ENCODE measurements around the gene HOXA2.

HOXA2 gene

DNA sequence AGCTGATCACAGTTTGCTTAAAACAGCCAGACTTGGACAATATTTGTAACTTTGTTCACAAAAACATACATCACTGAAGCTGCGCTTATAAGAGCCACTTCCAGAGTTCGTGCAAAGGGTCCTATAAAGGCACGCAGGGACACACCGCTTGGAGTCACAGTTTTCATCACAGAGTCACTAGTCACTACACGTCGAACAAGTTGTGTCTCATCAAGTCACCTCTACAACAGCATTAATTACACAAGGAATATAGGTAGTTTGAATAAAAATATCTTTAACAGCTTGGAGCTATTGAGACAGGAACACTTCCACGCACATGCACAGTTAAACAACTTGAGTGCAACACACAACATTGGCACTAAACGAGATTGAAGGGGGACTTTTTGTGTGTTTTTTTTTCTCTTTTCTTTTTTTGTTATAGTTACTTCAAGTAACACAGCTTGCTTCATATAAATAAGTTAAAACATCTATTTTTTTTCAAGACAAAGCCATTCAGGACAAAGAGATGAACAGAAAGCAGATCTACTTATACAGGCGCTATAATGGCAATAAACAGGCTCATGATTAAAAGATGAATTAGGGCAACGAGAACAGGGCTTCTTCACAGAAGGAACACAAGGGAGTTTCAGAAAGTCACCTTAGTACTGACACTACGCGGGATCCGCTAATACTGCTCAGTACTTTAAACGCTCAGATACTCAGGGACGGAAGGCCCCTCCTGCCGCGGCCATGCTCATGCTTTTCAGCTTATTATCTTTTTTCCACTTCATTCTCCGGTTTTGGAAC lies 38.8 kb upstream of the HOXA2 start:
- no peak for DNase-seq (ENCODE audit: low read depth in 2 of 2)

DNA sequence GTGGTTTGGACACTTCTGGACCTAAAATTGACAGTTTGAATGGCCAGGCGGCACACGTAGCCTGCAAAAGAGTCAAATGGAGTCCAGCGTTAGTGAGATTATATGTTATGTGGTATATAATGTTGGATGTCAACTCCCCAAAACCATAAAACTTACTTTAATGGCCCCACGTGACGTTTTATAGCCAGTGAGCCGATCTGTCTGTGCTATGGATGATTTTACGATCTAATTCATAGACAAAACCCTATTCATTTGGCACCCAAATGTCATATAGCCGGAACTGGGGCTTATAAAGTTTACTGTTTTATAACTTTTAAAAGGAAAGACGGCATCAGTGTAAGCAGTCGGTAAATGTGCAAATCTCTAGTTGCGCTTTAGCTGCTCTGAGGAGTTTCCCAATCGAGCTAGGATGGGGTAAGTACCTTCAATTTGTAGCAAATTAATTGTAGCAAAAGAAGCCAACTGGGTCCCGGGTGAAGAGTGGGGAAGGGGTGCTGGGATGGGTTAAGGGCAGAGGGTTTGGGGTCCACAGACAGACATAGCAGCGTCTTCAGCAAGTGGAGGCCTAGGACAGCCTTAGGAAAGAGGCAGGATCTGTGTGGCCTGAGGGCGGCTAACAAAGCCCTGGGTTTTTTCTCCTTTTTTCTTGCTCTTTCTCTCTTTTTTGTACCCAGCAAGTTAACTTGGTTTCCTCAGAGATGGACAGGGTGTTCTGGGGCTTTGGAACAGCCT lies 37.8 kb upstream of the HOXA2 start:
- no peak for DNase-seq (ENCODE audit: low read depth in 2 of 2)

DNA sequence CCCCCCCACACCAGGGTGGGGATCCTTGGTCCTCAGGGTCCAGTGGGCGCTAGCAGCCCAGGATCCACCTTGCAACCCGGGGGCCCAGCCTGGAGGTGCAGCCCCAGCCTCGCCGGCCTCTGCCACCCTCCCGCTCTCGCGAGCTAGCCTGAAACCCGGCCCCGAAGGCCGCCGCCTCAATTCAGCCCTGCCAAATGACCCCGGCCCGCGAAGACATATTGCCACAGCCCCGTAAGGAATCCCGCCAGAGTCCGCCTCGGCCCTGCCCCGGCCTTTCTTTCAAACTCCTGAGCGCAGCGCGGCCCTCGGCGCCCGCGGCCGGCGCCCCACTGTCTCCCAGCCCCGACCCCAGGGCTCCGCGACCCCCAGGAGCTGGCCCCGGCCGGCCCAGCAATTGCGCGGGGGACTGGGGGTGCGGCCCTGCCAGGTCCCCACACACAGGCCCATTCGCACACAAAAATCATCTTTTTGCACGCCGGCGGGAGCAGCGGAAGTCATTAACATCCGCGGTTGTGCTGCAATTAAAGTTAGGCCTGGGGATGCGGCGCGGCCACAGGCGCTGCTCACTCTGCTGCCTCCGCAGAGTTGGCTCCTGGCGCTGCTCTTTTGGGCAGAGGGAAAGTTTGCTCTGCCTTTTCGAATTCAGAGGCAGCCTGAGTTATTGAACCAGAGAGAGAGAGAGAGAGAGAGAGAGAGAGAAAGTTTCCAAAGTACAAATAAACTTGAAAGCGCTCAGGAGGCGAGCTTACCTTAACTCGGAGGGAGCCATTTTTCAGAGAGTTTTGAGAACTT lies 37.0 kb upstream of the HOXA2 start:
- DNase-seq (ENCODE audit: low read depth in 2 of 2): no peak

DNA sequence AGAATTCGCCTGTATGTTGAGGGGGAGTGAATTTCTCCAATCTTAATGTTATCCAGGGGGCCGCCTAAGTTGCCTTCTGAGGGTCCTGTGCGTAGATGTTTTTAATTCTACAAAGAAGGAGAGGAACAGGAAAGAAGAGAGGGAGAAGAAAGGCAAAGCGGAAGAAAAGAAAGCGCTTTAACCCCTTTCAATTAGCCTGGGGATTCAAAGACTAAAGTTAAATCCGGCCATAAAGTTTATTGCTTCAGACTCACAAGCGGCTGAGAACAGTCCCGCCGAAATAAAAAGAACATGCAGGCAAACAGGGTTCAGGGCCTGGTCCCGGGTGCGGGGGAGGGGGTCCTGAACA lies 36.5 kb upstream of the HOXA2 start:
- DNase-seq (ENCODE audit: low read depth in 2 of 2): no peak

DNA sequence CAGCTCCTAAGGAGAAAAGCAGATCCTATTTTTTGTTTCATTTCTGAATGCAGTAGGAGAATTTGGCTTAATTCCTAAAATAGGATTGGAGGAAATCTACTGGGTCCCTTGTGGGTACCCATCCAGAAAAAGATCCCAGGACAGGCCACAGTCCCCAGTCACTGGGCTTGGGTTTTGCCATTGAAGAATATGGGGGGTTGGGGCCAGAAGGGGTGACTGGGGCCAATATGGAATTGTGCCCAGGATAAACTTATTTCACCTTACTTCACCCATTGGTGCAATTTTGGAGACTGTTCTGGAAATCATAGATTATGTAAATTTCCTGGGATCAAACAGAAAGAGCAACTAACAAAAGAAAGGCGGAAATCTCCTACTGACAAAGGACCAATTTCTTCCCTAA lies 36.0 kb upstream of the HOXA2 start:
- DNase-seq (ENCODE audit: low read depth in 2 of 2): no peak

DNA sequence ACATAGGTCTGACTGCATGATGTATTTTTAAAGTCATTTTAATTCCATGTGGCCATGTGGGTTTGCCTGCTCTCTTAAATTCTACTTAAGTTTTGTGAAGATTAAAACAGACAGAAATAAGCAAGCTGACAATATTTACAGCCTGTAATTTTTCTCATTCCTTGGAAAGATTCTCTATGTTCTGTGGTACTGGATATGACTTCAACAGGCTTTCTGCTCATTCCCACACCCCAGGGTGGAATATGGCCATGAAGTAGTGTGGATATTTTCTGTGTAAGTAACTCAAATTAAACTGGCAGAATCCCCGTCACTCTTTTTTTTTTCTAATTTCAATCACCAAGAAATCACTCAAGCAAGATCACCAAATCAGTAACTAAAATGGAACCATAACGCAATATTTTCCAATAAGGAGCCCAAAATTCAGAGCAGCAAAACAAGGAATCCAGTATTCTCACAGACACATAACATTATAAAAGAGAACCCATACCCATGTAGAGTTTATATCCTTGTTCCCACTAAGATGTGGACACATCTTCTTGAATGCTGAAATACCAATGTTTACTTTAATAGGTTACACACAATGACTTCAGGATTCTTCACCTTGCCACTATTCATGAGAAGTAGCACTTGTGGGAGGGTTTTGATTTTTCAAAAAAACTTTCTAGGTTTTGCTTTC lies 35.3 kb upstream of the HOXA2 start:
- no peak for DNase-seq (ENCODE audit: low read depth in 2 of 2)

DNA sequence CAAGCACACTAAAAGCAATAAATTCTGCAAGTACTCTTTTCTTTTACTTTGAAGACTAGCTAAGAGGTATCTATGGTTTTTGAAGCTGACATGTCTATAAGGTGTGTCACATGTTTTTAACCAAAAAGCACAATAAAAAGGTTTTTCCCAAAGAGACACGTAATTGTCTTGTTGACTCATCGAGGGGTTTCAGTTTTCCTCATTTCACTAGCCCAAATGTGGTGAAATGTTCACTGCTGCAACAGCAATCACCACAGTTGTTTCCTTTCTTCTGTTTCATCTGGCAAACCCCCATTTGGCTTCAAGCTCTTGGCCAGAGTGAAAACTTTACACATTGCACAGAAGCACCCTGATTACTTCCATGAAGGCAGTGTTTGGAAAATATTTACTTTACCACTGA lies 31.9 kb upstream of the HOXA2 start:
- no peak for DNase-seq (ENCODE audit: low read depth in 2 of 2)

DNA sequence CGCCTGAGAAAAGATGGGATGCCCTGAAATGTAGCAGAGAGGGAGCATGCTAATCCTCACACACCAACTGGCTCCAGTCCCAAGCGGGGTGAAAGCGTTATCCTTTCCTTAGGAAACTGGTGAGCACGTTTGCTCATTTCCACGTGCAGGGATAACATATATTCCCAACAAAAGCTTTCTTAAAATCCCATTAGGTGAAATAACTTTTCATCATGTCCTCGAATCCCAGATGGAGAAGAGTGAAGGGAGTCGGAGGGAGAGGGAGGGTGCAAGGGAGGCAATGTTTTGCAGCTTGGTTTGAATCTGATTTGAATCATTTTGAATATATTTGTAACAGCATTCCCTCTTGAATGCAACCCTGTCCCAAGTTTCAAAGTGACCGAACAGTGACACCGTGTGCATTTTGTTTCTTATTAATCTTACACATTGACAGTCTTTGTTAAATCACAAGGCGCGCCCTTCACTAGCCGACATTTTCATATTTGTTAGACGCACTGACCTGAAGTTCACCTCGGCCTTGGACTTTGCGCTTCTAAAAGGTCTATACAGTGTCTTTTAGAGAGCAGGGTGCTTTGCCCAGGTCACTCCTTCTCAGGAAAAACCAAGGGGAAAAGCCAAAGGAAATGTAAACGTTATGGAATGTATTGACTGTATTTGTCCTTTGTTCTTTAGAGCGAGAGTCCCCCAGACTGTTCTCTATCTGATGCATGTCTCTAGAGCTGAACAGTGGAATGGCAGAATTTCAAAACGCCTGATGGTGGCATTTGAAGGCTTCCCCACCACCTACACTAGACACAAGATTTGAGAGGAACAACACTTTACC lies 31.1 kb upstream of the HOXA2 start:
- DNase-seq (ENCODE audit: low read depth in 2 of 2): no peak

DNA sequence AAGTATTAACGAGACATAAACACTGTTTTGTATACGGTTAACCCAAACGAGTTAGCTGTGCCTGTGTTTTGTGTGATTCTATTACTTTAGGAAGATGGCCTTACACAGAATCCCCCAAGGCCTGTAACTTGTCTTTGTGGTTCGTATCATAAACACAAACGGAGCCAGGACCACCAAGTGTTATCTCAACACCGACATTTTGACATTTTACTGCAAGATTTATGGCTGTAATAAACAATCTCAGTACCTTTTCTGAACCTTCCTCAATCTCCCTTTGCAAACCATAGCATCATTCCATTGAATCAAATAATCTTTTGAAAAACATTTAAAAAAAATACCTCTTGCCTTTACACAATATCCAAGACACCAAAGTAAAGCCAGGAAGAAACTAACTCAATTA lies 30.5 kb upstream of the HOXA2 start:
- DNase-seq (ENCODE audit: low read depth in 2 of 2): no peak

DNA sequence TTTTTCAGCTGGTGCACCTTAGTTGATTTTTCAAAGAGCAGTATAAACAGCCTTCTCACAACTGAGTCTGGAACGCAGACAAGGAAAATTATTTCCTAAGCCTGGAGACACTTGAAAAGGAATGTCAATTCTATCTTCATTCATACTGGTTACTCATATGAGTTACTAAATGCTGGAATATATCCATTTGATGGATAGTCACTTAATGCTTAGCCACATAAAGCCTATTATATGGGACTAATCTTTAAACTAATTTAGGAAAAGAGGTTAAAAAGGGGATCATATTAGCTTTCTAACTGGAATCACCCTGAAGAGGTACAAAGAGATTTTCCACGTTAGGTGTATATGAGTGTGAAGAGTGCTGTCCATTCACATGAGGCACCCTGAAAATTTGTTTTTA lies 29.7 kb upstream of the HOXA2 start:
- no peak for DNase-seq (ENCODE audit: low read depth in 2 of 2)

DNA sequence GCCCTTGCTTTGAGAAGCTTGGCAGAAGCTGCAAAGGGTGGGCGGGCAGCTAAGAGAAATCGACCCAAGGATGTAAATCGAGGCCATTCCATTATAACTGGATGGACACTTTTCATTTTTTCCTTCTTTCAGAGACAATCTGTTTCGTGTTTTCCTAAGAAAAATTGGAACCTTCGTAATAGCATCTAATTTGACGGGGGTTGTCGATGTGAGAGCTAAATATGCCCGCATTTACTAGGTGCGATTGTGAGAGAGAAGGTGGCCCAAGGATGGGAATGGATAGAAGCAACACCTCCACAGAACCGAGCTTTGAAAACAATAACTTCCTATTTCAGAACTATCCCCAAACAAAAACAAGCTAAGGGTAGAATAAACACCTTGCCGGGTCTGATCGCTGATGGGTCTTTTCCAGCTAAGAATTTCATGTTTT lies 28.9 kb upstream of the HOXA2 start:
- no peak for DNase-seq (ENCODE audit: low read depth in 2 of 2)

DNA sequence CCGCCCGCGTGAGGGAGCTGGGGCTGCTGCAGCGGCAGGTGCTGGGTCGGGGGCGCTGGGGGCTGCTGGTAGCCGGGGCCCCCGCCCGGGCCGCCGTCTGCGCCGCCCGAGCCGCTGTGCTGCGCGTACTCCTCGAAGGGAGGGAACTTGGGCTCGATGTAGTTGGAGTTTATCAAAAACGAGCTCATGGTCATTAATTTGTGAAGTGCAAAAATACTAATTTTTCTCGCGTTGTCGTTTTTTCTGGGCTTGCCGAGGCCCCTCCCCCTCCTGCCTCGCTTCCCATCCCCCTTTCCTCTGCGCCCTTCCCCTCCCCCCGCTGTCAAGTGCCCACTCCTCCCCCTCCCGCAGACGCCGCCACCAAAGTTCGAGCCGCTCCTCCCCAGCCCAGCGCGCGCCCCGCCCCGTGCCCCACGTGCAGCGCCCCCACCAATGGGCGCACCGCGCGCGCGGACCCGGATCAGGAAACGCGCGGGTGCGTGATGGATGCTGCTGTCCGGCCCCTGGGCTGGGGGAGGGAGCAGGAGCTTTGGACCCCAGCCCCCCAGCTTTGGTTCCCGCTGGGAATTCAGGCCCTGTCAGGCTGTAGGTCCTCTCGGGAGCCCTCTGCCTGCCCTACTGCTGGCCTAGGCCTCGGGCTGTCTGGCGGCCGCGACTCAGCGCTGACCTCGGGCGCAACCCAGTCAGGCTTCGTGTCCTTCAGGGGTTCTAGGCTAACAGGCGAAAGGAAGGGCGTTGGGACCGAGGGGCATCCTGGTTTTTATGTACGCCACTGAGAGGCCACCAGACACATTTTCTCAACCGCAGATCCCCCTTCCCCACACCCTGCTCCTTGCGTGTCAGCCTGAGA lies 28.3 kb upstream of the HOXA2 start, which contains the start of gene HOXA4:
TSS of gene HOXA4 (minus strand) at position 218 of the 850 bp plus-strand sequence. CDS start at position 194, 24 bp downstream.
- DNase-seq (ENCODE audit: low read depth in 2 of 2): peak; percentile 32 to 40

DNA sequence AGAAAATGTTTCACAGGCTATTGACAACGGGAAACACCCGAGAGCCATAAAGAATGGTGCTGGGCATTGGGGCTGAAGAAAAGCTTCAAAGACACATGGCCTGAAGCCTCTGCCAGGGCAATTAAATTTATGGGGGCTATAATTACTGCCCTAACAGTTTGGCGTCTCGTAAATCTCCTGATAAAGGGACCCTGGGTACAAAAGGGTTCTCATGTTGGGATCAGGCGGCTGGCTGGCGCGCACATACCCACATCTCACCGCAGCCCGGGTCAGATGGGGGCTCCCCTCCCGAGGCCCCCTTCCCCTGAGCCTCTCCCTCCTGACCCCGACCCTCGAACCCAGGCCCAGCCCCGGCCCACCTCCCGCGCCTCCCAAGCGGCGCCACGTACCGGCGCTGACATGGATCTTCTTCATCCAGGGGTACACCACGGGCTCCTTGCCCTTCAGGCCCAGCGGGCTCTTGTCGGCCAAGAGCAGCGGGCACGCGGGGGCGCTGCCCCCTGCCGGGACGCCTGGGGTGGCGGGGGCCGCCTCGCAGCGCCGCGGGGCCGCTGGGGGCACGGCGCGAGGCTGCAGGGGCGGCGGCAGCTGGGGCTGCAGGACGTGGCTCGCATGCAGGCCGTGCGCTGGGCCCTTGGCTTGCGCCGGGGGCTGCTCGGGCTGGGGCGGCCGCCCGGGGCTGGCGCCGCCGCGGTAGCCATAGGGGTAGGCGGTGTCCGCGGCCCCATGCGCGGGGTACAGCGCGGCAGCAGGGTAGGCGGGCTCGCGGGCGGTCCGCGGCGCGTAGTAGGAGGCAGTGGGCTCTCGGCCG lies 27.5 kb upstream of the HOXA2 start:
- no peak for DNase-seq (ENCODE audit: low read depth in 2 of 2)

DNA sequence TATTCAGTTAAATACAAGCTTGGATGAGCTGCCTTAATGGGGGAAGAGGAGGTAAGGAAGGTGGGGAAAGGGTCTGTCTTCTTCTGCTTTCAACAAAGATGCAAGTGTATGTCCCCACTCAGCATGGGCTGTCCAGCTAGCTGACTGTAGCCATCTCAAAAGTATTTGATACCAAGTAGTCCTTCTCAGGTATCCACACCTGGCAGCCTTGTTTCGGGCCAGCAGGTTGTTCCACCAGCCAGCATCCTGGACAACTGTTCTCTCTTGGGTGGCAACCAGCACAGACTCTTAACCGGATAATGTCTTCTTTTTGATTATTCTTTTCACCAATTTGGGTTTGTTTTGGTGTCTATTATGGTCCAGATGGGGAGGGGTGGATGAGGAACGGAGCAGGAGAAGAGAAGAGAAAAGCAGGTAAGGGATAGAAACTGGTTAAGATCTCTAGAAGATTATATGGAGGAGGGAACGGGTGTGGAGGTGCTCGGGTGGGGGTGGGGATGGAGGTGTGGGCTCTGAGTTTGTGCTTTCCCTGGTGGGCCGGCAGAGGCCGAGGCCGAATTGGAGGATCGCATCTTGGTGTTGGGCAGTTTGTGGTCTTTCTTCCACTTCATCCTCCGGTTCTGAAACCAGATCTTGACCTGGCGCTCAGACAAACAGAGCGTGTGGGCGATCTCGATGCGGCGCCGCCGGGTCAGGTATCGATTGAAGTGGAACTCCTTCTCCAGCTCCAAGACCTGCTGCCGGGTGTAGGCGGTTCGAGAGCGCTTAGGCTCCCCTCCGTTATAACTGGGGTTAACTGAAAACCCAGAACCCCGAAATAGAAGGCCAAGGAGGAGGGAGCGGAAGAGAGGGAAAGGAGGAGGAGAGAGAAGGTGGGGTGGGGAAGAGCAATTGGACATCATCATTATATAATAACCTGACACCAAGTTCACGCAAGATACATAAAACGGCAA lies 26.6 kb upstream of the HOXA2 start:
- no peak for DNase-seq (ENCODE audit: low read depth in 2 of 2)

DNA sequence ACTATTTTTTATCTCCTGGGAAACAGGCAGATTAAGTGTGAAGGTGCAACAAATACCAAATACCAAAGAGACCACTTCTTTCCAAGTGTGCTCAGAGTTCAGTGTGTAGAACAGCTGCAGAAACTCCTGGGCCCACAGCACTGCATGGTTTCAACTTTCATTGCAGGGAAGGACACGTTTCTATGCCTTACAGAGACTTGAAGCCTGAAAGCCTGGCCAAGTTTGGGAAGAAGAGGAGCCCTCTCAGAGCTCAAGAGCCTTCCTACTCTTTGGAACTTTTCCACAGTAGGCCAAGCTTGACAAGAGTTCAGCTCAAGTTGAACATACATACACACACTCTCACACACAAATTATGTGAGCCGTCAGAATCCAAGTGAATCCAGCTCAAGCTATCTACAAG lies 25.6 kb upstream of the HOXA2 start:
- DNase-seq (ENCODE audit: low read depth in 2 of 2): no peak

DNA sequence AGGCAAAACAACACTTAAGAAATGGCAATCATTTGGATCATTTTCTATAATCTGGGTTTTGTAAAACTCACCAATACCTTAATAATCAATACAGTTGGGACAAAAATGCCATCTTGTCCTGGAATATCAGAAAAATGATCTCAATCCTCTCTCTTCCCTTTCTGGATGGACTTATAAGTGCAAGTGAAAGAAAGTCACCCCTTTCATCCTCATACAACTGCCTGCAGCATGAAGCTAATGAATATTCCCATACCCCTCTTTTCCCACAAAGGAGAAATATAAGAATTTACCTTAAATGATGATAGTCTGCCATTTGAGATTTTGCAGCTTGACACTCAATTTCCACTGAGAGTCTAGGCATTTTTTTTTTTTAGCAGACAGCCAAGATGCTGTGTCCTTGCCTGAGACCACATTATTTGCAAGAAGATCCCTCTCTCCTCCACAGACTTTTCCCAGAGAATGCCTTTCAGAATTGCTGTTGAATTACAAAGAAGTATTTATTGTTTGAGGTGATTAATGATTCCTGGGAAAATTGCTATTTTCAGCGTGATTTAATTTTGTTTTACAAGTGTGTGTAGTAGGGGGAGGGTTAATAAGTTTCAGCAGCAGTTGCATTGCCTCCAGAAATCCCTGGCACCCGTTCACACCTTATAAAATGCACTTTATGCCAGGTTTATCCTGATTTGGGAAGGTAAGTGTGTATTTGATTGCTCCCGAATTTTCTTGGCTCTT lies 24.3 kb upstream of the HOXA2 start:
- no peak for DNase-seq (ENCODE audit: low read depth in 2 of 2)

DNA sequence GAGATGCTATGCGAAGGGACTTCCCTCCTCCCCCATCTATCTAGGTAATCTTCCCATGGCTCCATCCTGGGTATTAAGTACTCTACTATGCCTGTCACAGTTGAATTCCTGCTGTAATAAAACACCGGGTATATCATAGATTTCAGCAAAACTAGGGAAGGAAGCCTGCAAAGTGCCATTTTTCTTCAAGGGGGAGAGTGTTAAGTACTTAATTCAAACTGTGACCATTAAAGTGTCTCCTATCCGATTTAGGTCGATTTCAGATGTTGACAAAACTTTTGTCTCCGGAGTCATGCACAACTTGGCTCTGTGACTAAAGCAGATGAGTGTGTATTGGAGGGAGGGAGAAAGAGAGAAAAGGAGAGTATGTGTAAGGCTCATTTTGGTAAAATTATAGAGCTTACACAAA lies 23.5 kb upstream of the HOXA2 start:
- DNase-seq (ENCODE audit: low read depth in 2 of 2): no peak
